B cell (primary cell): ENCODE data around the gene THAP4.

ENCODE experiments used
- CTCF ChIP-seq: fragments of 200-600 bp; IDR thresholded peaks from one replicate; pipeline ENCODE4 v1.8.0; 2022; ENCODE audit warnings: antibody characterized with exemption, mild to moderate bottlenecking
- EZH2 ChIP-seq: IDR thresholded peaks from 2 replicates; pipeline ENCODE4 v1.6.1; 2012; ENCODE audit warnings: borderline replicate concordance, low read depth, mild to moderate bottlenecking, moderate library complexity, low read length; ENCODE audit not compliant: insufficient read depth, poor library complexity, severe bottlenecking

GRCh38 chr2:241677392-241677791, 40.4 kb upstream of the THAP4 start:
- no peak for TF ChIP-seq CTCF
- no peak for TF ChIP-seq EZH2
